Measurements from ENCODE around the gene ANP32A.

The ANP32A gene

DNA sequence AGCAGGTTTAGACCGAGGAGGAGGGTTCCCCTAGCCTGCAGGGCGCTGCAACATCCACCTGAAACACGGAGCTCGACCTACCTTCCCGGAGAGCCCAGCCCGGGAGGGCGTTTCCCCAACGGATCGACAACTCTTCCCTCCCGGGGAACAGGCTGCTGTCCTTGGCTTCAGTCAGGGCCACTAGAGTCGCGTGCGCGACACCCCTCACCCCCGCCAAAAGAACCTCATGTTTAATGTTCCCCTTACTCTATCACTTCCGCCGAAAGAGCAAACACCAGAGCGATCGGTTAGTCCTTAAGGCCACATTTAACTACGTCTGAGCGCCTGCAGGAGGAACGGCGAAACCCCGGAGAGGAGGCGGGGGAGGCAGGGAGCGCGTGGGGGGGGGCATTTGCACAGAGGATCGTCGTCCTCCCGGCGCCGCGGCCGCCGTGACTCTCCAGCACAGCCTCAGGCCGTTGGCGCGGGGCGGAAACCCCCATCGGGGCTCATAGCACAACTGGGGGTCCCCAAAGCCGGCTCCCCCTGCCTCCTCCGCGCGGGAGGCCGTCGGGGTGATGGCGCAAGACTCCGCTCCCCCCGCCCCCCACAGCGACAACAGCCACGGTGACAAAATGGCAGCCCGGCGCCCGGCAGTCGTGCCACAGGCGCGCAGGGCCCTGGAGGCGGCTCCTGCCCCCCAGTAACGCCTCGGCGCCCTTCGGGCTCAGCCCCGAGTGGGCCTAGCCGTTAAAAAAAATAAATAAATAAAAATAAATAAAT is 3.2 kb downstream of the ANP32A start:
- DNase-seq (ENCODE audit: low read depth in 1 of 2, low spot score in 1 of 2), result peak; percentile 51 to 77
- no peak for TF ChIP-seq JUND (IDR thresholded peaks at IDR 0.05; ENCODE audit: low read depth)
- in situ Hi-C loops (cut with HindIII; ENCODE audit: low pct_unique_long_range_greater_than_20kb, low sequenced_read_pairs), result no loop called here

DNA sequence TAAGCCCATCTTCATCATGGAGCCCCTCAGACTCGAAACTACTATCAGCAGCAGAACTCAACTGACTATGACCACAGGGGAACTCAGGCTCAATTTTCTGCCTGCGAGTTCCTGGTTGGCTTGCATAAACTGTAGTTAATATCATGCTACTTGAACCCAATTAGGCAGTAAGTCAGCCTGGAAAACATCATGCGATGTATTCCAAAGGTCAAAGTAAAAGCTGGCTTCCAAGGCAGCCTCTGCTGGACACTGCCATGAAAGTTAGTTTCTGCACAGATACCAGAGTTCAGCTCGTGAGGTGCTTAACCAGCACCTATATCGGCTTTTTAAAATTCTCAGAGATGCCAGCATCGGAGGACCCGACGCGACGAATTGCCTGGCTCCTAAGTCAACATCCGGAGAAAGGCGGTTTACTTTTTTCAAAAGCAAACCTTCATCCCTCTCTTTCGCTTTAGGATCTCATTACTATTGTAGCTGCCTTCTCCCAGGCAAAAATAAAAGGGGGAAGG is 3.8 kb downstream of the ANP32A start:
- TF ChIP-seq JUND (IDR thresholded peaks at IDR 0.05; ENCODE audit: low read depth), result no peak
- DNase-seq (ENCODE audit: low read depth in 1 of 2, low spot score in 1 of 2), result peak in 1 of 2 experiments; percentile 5
- in situ Hi-C loops (cut with HindIII; ENCODE audit: low pct_unique_long_range_greater_than_20kb, low sequenced_read_pairs), result no loop called here

- no peak for DNase-seq (ENCODE audit: low read depth in 1 of 2, low spot score in 1 of 2)
- no peak for TF ChIP-seq JUND (IDR thresholded peaks at IDR 0.05; ENCODE audit: low read depth)
- in situ Hi-C loops (cut with HindIII; ENCODE audit: low pct_unique_long_range_greater_than_20kb, low sequenced_read_pairs), result no loop called here
Observed at GRCh38 chr15:68816158-68816557, 4.5 kb downstream of the ANP32A start.

- in situ Hi-C loops (cut with HindIII; ENCODE audit: low pct_unique_long_range_greater_than_20kb, low sequenced_read_pairs), result no loop called here
- no peak for DNase-seq (ENCODE audit: low read depth in 1 of 2, low spot score in 1 of 2)
- no peak for TF ChIP-seq JUND (IDR thresholded peaks at IDR 0.05; ENCODE audit: low read depth)
Observed at GRCh38 chr15:68815598-68815997, 5.1 kb downstream of the ANP32A start.

DNA sequence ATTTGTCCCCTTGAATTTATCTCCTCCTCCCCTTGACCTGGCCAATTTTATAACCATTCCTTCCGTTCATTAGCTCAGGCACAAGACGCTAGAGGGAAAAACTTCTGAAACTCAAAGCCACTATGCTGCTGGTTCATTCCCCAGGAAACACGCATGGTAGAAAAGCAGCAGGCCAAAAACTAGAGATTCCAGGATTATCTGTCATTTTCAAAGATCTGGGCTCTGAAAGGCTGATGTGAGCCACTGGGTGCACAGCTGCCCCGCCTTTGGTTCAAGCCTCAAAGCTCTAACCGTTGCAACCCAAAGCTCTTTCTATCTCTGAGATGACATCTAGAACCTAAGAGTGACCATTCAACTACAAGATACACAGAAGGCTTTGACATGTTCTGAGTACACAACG is 6.1 kb downstream of the ANP32A start:
- in situ Hi-C loops (cut with HindIII; ENCODE audit: low pct_unique_long_range_greater_than_20kb, low sequenced_read_pairs), result no loop called here
- no peak for DNase-seq (ENCODE audit: low read depth in 1 of 2, low spot score in 1 of 2)
- TF ChIP-seq JUND (IDR thresholded peaks at IDR 0.05; ENCODE audit: low read depth), result no peak

DNA sequence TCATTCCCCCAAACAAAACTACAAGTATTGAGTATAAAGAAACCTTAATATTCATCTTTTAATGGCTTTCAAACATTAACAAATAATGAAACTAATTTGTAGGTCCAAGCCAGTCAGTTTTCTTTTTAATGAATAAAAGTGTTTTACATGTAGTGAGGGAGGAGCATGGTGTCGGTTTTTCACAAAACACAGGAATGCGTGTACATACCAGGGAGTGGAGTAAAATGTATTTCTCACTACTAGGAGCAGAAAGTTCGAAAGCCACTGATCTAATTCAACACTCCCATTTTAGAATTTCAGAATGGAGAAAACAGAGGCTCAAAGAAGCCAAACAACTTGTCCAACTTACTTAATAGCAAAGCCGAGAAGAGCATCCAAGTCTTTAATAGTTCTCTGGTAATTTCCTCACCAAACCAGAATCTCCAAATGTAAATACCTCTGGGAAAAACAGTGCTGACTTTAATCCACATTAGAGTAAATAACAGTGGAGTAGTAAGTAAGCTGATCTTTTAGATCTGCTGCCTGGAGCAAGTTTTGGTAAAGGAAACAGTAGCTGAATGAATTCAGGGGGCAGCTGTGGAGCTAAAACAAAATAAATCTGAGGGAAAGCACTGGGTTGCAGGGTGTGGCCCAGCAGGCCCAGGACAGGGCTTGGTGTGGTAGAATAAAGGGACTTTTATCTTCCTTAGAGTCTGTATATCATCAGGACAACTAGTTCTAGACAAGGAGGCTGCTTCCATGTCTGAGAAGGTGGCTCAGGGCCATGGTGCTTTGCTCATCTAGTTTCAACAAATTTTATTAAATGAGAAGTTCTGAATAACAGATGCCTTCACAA is 7.9 kb downstream of the ANP32A start:
- in situ Hi-C loops (cut with HindIII; ENCODE audit: low pct_unique_long_range_greater_than_20kb, low sequenced_read_pairs), result no loop called here
- TF ChIP-seq JUND (IDR thresholded peaks at IDR 0.05; ENCODE audit: low read depth), result no peak
- peak; percentile 33 to 74 for DNase-seq (ENCODE audit: low read depth in 1 of 2, low spot score in 1 of 2)

DNA sequence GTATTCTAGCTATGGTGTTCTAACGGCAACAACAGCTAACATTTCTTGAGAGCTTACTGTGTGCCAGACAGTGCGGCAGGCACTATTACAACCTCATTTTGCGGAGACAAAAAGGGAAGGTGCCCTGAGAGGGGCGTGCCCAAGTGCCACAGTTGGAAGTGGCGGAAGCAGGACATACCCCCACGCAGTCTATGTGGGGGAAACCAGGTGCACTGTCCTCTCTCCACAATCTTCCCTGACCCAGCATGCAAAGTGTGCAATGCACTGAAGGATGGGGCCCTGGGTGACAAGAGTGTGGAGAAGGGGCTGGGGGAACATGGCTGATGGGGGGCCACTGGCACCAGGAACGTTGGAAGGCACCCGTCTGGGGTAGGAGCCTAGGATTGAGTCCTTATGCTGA is 8.6 kb downstream of the ANP32A start:
- no peak for DNase-seq (ENCODE audit: low read depth in 1 of 2, low spot score in 1 of 2)
- no peak for TF ChIP-seq JUND (IDR thresholded peaks at IDR 0.05; ENCODE audit: low read depth)
- in situ Hi-C loops (cut with HindIII; ENCODE audit: low pct_unique_long_range_greater_than_20kb, low sequenced_read_pairs), result no loop called here

DNA sequence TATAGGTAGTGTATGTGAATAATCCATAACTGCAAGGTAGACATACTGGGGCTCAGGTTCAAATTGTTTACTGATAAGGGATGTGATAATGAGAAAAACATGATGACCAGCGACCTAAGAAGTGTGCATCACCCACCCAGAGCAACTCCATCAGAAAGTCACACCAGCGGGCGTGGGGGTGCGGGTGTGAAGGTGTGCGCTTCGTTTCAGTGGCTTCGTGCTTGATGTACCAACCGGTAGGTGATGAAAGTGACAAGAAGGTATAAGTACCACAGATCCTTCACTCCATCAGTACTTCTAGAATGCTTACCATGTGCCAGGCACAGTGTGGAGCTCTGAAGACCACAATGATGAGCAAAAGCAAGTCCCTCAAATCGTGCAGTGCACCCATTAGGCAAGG is 11.2 kb downstream of the ANP32A start:
- in situ Hi-C loops (cut with HindIII; ENCODE audit: low pct_unique_long_range_greater_than_20kb, low sequenced_read_pairs), result no loop called here
- DNase-seq (ENCODE audit: low read depth in 1 of 2, low spot score in 1 of 2), result no peak
- TF ChIP-seq JUND (IDR thresholded peaks at IDR 0.05; ENCODE audit: low read depth), result no peak

DNA sequence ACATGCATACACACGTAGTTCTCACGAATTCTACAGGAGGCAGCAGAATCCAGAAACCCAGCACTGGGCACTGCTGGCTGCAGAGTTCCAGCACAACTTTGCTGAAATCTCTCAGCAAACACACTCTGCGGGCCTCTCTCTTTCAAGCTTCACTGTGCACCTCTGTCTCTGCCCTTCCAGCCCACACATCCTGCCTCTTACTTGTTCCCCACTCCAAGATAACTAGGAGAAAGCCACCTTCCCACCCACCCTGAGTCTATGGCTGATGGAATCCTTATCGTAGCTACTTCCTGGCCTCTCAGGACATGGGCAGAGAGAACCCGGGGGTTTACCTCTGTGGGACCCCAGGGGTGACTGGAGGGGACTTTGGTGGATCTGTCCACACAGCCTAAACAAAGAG is 11.9 kb downstream of the ANP32A start:
- in situ Hi-C loops (cut with HindIII; ENCODE audit: low pct_unique_long_range_greater_than_20kb, low sequenced_read_pairs), result no loop called here
- no peak for TF ChIP-seq JUND (IDR thresholded peaks at IDR 0.05; ENCODE audit: low read depth)
- DNase-seq (ENCODE audit: low read depth in 1 of 2, low spot score in 1 of 2), result no peak

- no peak for TF ChIP-seq JUND (IDR thresholded peaks at IDR 0.05; ENCODE audit: low read depth)
- in situ Hi-C loops (cut with HindIII; ENCODE audit: low pct_unique_long_range_greater_than_20kb, low sequenced_read_pairs), result no loop called here
- DNase-seq (ENCODE audit: low read depth in 1 of 2, low spot score in 1 of 2), result no peak
Observed at GRCh38 chr15:68808091-68808490, 12.6 kb downstream of the ANP32A start.

DNA sequence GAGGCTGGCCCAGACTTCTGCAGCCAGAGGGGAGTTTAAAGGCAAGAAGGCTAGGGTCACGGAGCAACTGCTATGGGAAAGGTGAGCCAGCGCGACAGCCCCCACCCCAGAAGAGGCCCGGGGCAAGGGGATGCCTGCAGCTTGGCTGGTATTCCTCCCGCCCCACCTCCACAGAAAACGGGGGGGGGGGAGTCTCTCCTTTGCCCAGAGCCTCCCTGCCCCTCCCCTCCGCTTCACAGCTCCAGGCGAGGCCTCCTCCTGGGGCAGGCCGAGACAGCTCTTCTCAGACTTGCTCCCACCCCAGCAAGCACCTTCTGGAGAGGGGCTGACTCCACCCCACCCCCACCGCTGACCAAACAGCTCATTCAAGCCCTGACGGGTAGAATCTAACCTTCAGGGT is 13.4 kb downstream of the ANP32A start:
- in situ Hi-C loops (cut with HindIII; ENCODE audit: low pct_unique_long_range_greater_than_20kb, low sequenced_read_pairs), result no loop called here
- TF ChIP-seq JUND (IDR thresholded peaks at IDR 0.05; ENCODE audit: low read depth), result no peak
- no peak for DNase-seq (ENCODE audit: low read depth in 1 of 2, low spot score in 1 of 2)

GRCh38 chr15:68806220-68807060 is 14.3 kb downstream of the ANP32A start:
- no peak for TF ChIP-seq JUND (IDR thresholded peaks at IDR 0.05; ENCODE audit: low read depth)
- DNase-seq (ENCODE audit: low read depth in 1 of 2, low spot score in 1 of 2), result no peak
- in situ Hi-C loops (cut with HindIII; ENCODE audit: low pct_unique_long_range_greater_than_20kb, low sequenced_read_pairs), result no loop called here
